HCT116 (cell line): Measurements from ENCODE around the gene KCNK10. TPM values are rescaled to one million over a fixed set of nuclear protein-coding genes. Genes with fewer than 3 reads are reported as not detected.

Source experiments
- ATAC-seq: fragments of 200-7000 bp; cut with Tn5 transposase; 2 replicates; pipeline ENCODE4 v1.9.1; 2020; ENCODE audit warnings: mild to moderate bottlenecking, moderate library complexity
- BruUV-seq: library from RNA; stranded (reverse); fragments of 400-500 nt; replicated peaks from 2 replicates; lab custom pipeline; 2021; lab: Mats Ljungman, UMichigan
- CTCF ChIA-PET: fragments of 300-600 bp; sonication (Branson Sonifier 250); formaldehyde crosslinking; loops from one replicate; lab custom pipeline; 2021; ENCODE audit warnings: antibody characterized with exemption; lab: Charles Lee
- POLR2A ChIA-PET: fragments of 300-600, 350-600 bp; sonication (Branson Sonifier 250); formaldehyde crosslinking; loops from one replicate; lab custom pipeline; 2021; ENCODE audit warnings: antibody characterized with exemption; lab: Charles Lee
- RAD21 ChIA-PET, 2 experiments: fragments of 300-600 bp; sonication (Branson Sonifier 250); formaldehyde crosslinking; loops; one replicate each; lab custom pipeline; 2023; ENCODE audit warnings: low total read pairs in 2 of 2; ENCODE audit not compliant: uncharacterized antibody in 2 of 2, unreplicated experiment in 2 of 2, low non-redundant PET in 1 of 2; lab: Charles Lee
- DNase-seq: peaks from one replicate; pipeline ENCODE4 v3.0.0-alpha.2; 2010; ENCODE audit warnings: low read depth, low spot score
- H2AFZ ChIP-seq: fragments of 200-600 bp; shearing (Covaris generic), sonication (generic); 2 replicates; pipeline ENCODE4 v1.6.1; 2017; ENCODE audit warnings: low read depth, mixed run types, mixed read lengths, antibody characterized with exemption, low read length; ENCODE audit not compliant: poor library complexity, severe bottlenecking
- H3K27ac ChIP-seq: 2 replicates; pipeline ENCODE4 v1.5.1; 2012; ENCODE audit warnings: low read depth, low read length
- H3K27me3 ChIP-seq: fragments of 200-600 bp; sonication (generic); 2 replicates; pipeline ENCODE4 v1.6.1; 2016; ENCODE audit warnings: mixed run types, low read length, mixed read lengths; ENCODE audit not compliant: insufficient read depth
- H3K36me3 ChIP-seq, 2 experiments: fragments of 200-500 bp in 1 of 2; fragments of 200-600 bp in 1 of 2; sonication (Bioruptor generic) in 1 of 2; sonication (generic) in 1 of 2; 2 replicates each; pipeline versions ENCODE4 v1.5.1 to v1.6.1; 2014 to 2016; ENCODE audit warnings: low read length in 2 of 2, inconsistent platforms in 1 of 2, mixed read lengths in 1 of 2, mixed run types in 1 of 2; ENCODE audit not compliant: insufficient read depth in 2 of 2, control insufficient read depth in 1 of 2
- H3K4me1 ChIP-seq, 2 experiments: fragments of 200-600 bp in 1 of 2; sonication (generic) in 1 of 2; 2 replicates each; pipeline versions ENCODE4 v1.5.1 to v1.6.1; 2012 to 2017; ENCODE audit warnings: low read length in 2 of 2, inconsistent platforms in 1 of 2, mild to moderate bottlenecking in 1 of 2, mixed read lengths in 1 of 2, mixed run types in 1 of 2, moderate library complexity in 1 of 2; ENCODE audit not compliant: insufficient read depth in 2 of 2, control insufficient read depth in 1 of 2
- H3K4me2 ChIP-seq: fragments of 200-600 bp; sonication (generic); 2 replicates; pipeline ENCODE4 v1.6.1; 2017; ENCODE audit warnings: mixed run types, low read length, mixed read lengths
- H3K4me3 ChIP-seq, 2 experiments: fragments of 200-600 bp in 1 of 2; sonication (generic) in 1 of 2; replicated peaks in 1 of 2; 2 replicates each; pipeline ENCODE4 v1.5.1; 2011 to 2016; ENCODE audit warnings: low read length in 2 of 2, control low read depth in 1 of 2, low read depth in 1 of 2, mild to moderate bottlenecking in 1 of 2, mixed read lengths in 1 of 2, mixed run types in 1 of 2
- H3K79me2 ChIP-seq: fragments of 200-600 bp; sonication (generic); 2 replicates; pipeline ENCODE4 v1.6.1; 2017; ENCODE audit warnings: mild to moderate bottlenecking, mixed run types, low read length, moderate library complexity, mixed read lengths; ENCODE audit not compliant: insufficient read depth
- H3K9ac ChIP-seq: fragments of 200-600 bp; sonication (generic); 2 replicates; pipeline ENCODE4 v1.6.1; 2016; ENCODE audit warnings: low read length, mixed read lengths
- H3K9me2 ChIP-seq: fragments of 200-600 bp; sonication (generic), shearing (Covaris generic); 2 replicates; pipeline ENCODE4 v1.6.1; 2017; ENCODE audit warnings: mixed run types, mild to moderate bottlenecking, moderate library complexity; ENCODE audit not compliant: insufficient read depth
- H3K9me3 ChIP-seq, 2 experiments: fragments of 200-500 bp in 1 of 2; fragments of 200-600 bp in 1 of 2; sonication (Bioruptor generic) in 1 of 2; sonication (generic) in 1 of 2; 2 replicates each; pipeline ENCODE4 v1.6.1; 2014 to 2017; ENCODE audit warnings: low read length in 2 of 2, mixed read lengths in 2 of 2, inconsistent platforms in 1 of 2, low read depth in 1 of 2, mild to moderate bottlenecking in 1 of 2, mixed run types in 1 of 2, moderate library complexity in 1 of 2; ENCODE audit not compliant: control insufficient read depth in 1 of 2, insufficient read depth in 1 of 2
- H4K20me1 ChIP-seq: fragments of 200-600 bp; sonication (generic), shearing (Covaris generic); 2 replicates; pipeline ENCODE4 v1.6.1; 2017; ENCODE audit warnings: mixed run types, mild to moderate bottlenecking, moderate library complexity; ENCODE audit not compliant: insufficient read depth
- CBX3 ChIP-seq: IDR thresholded peaks from 2 replicates; pipeline ENCODE4 v1.6.1; 2012; ENCODE audit warnings: low read depth
- CEBPB ChIP-seq: IDR thresholded peaks from 2 replicates; pipeline ENCODE4 v1.6.1; 2012; ENCODE audit warnings: low read depth
- EGR1 ChIP-seq: IDR thresholded peaks from 2 replicates; pipeline ENCODE4 v1.6.1; 2012; ENCODE audit warnings: low read depth
- ELF1 ChIP-seq: IDR thresholded peaks from 2 replicates; pipeline ENCODE4 v1.6.1; 2012; ENCODE audit warnings: low read depth, borderline replicate concordance
- EZH2 ChIP-seq: fragments of 200-600 bp; sonication (generic); IDR thresholded peaks from 2 replicates; pipeline ENCODE4 v1.6.1; 2017; ENCODE audit warnings: antibody characterized with exemption, mixed run types
- EZH2phosphoT487 ChIP-seq: fragments of 200-600 bp; IDR thresholded peaks from 2 replicates; pipeline ENCODE4 v1.6.1; 2018; ENCODE audit warnings: antibody characterized with exemption, borderline replicate concordance
- FOSL1 ChIP-seq: IDR thresholded peaks from 2 replicates; pipeline ENCODE4 v1.6.1; 2012; ENCODE audit warnings: low read depth
- JUND ChIP-seq: IDR thresholded peaks from 2 replicates; pipeline ENCODE4 v1.6.1; 2012
- POLR2A ChIP-seq: IDR thresholded peaks from 2 replicates; pipeline ENCODE4 v1.7.0; 2011; ENCODE audit warnings: borderline replicate concordance; ENCODE audit not compliant: insufficient read depth, insufficient read length; ENCODE audit errors: extremely low read depth
- POLR2AphosphoS5 ChIP-seq: IDR thresholded peaks from 2 replicates; pipeline ENCODE4 v1.6.1; 2011; ENCODE audit warnings: mild to moderate bottlenecking, low read depth, low read length, moderate library complexity
- RAD21 ChIP-seq: IDR thresholded peaks from 2 replicates; pipeline ENCODE4 v1.6.1; 2012; ENCODE audit warnings: low read depth, mild to moderate bottlenecking
- SP1 ChIP-seq: IDR thresholded peaks from 2 replicates; pipeline ENCODE4 v1.6.1; 2012; ENCODE audit warnings: low read depth
- SRF ChIP-seq: IDR thresholded peaks from 2 replicates; pipeline ENCODE4 v1.6.1; 2012; ENCODE audit warnings: low read depth
- TCF7L2 ChIP-seq: IDR thresholded peaks from 2 replicates; pipeline ENCODE4 v1.7.0; 2011; ENCODE audit warnings: borderline replicate concordance, inconsistent platforms; ENCODE audit not compliant: insufficient read depth, insufficient read length; ENCODE audit errors: extremely low read depth
- YY1 ChIP-seq: IDR thresholded peaks from 2 replicates; pipeline ENCODE4 v1.6.1; 2011; ENCODE audit warnings: low read length, low read depth, moderate library complexity, mild to moderate bottlenecking; ENCODE audit not compliant: insufficient replicate concordance; ENCODE audit errors: extremely low read depth
- ZFX ChIP-seq: fragments of 450-650 bp; IDR thresholded peaks from 2 replicates; pipeline ENCODE4 v1.6.1; 2017
- intact Hi-C: fragments of 100-400 bp; cut with micrococcal nuclease; formaldehyde crosslinking; loops from 2 replicates; pipeline ENCODE4 v1.10.0; 2022
- total RNA-seq: library from RNA; stranded (reverse); gene quantifications from one replicate; pipeline ENCODE4 v1.2.1, GENCODE V29; 2021; ENCODE audit not compliant: unreplicated experiment
- TF ChIP-seq, protein P1 (sequence below): IDR thresholded peaks from 2 replicates; pipeline ENCODE4 v1.6.1; 2012
- TF ChIP-seq, protein P2 (sequence below): IDR thresholded peaks from 2 replicates; pipeline ENCODE4 v1.6.1; 2012
- TF ChIP-seq, protein P3 (sequence below): IDR thresholded peaks from 2 replicates; pipeline ENCODE4 v1.6.1; 2011; ENCODE audit warnings: mild to moderate bottlenecking, low read length, moderate library complexity; ENCODE audit not compliant: insufficient replicate concordance; ENCODE audit errors: extremely low read depth

Gene KCNK10
- total RNA-seq, 1 experiment from 2014 or later, result not detected

DNA sequence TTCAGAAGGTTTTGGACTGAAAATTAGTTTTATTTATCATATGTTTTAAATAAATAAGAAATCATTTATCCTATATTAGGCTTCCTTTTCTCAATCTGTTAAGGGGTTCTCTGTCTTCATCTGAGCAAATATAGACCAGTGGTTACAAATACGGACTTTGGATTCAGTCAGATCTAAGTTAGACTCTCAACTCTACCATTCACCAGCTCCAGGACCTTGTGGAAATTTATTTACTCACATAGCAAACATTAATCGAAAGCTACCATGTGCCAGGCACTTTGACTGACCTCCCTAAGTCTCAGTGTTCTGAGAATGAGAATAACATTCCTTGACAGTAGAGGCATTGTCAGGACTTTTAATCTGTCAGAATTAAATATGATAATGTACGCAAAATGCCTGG lies 22.3 kb downstream of the KCNK10 start:
- BruUV-seq, result no TSS peak
- Histone ChIP-seq H3K4me2 (no peak overlapping the region), H3K27ac (no peak overlapping the region), H3K9ac (no peak overlapping the region), H3K79me2 (no peaks in the 10 kb centered on the region), H3K36me3 (no peaks in the 10 kb centered on the region), H3K9me2 (no peaks in the 10 kb centered on the region), H3K4me3 (no peak overlapping the region), H4K20me1 (no peaks in the 10 kb centered on the region), H3K9me3 (no peaks in the 10 kb centered on the region), H3K27me3 (no peaks in the 10 kb centered on the region), H3K4me1 (no peaks in the 10 kb centered on the region), H2AFZ (no peak overlapping the region)
- ChIA-PET CTCF (no interaction called here), RAD21 (no interaction called here), POLR2A (no interaction called here)
- TF ChIP-seq, protein P1, sequence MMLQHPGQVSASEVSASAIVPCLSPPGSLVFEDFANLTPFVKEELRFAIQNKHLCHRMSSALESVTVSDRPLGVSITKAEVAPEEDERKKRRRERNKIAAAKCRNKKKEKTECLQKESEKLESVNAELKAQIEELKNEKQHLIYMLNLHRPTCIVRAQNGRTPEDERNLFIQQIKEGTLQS, result no peak
- TF ChIP-seq YY1 (no peak), POLR2AphosphoS5 (no peak), EZH2phosphoT487 (no peak), ZFX (no peak), CEBPB (no peak)
- intact Hi-C loops, result no loop called here
- DNase-seq, result no peak
- no peak for ATAC-seq

DNA sequence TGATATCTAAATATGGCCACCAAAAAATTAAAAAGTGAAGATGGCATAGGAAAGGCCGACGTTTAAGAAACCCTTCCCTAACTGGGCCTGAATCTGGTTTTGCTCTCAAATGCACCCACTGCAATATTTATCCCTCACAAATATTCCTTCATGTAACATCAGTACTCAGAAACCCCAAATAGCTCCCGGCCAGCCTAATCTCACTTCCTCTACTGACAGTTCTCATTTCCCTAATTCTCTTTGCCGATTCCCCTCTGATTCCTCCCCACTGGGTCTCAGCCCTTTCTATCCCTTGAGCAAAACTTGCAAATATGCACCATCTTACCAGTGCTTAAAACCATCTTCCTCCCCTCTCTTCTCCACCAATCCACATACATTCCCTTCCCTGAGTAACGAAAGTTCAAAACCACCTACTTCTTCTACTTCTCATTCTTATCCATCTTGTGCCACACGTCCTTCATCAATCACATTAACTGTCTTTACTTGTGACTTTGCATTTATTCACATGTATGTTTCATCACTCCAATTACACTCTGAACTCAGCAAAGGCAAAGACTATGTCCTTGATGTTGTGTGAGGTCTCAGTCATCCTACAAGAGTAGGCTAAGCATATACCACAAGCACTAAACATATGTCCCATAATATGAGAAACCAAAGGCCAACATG lies 23.1 kb downstream of the KCNK10 start:
- no peaks in the 10 kb centered on the region for H3K36me3 ChIP-seq
- POLR2A ChIA-PET, result no interaction called here

More for the DNA sequence above, 23.1 kb downstream of the KCNK10 start:
- Histone ChIP-seq H3K9me2 (no peaks in the 10 kb centered on the region), H2AFZ (no peak overlapping the region)
- no peak for TF ChIP-seq EZH2
- TF ChIP-seq TCF7L2, result no peak
- TF ChIP-seq POLR2A, result no peak
- TF ChIP-seq RAD21, result no peak
- TF ChIP-seq, protein P2, sequence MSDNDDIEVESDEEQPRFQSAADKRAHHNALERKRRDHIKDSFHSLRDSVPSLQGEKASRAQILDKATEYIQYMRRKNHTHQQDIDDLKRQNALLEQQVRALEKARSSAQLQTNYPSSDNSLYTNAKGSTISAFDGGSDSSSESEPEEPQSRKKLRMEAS, result no peak
- TF ChIP-seq SRF, result no peak
- TF ChIP-seq ZFX, result no peak
- TF ChIP-seq YY1, result no peak
- no peak for TF ChIP-seq ELF1
- TF ChIP-seq JUND, result no peak
- no peak for TF ChIP-seq FOSL1
- TF ChIP-seq POLR2AphosphoS5, result no peak
- TF ChIP-seq CEBPB, result no peak
- TF ChIP-seq, protein P3, sequence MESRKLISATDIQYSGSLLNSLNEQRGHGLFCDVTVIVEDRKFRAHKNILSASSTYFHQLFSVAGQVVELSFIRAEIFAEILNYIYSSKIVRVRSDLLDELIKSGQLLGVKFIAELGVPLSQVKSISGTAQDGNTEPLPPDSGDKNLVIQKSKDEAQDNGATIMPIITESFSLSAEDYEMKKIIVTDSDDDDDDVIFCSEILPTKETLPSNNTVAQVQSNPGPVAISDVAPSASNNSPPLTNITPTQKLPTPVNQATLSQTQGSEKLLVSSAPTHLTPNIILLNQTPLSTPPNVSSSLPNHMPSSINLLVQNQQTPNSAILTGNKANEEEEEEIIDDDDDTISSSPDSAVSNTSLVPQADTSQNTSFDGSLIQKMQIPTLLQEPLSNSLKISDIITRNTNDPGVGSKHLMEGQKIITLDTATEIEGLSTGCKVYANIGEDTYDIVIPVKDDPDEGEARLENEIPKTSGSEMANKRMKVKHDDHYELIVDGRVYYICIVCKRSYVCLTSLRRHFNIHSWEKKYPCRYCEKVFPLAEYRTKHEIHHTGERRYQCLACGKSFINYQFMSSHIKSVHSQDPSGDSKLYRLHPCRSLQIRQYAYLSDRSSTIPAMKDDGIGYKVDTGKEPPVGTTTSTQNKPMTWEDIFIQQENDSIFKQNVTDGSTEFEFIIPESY, result no peak
- TF ChIP-seq SP1, result no peak
- no peak for TF ChIP-seq CBX3
- no peak for TF ChIP-seq EGR1
- TF ChIP-seq, all 23 proteins: peak for 0
- RAD21 ChIA-PET, result no interaction called here
- H3K27ac ChIP-seq, result no peak overlapping the region
- H4K20me1 ChIP-seq, result no peaks in the 10 kb centered on the region
- BruUV-seq, result no TSS peak
- H3K9me3 ChIP-seq, result no peaks in the 10 kb centered on the region
- no peak for ATAC-seq
- no peaks in the 10 kb centered on the region for H3K27me3 ChIP-seq
- intact Hi-C loops, result no loop called here
- no peaks in the 10 kb centered on the region for H3K4me1 ChIP-seq
- H3K79me2 ChIP-seq, result no peaks in the 10 kb centered on the region
- H3K9ac ChIP-seq, result no peak overlapping the region
- no peak overlapping the region for H3K4me3 ChIP-seq
- CTCF ChIA-PET, result no interaction called here
- no peak overlapping the region for H3K4me2 ChIP-seq
- DNase-seq, result no peak
